ENCODE measurements around the gene HOXB13. TPM values are rescaled to one million over a fixed set of nuclear protein-coding genes. Genes with fewer than 3 reads are reported as not detected.
A peak's percentile ranks its signal among the peaks of the same experiment; 100 is the strongest.
"Not testable (repeated sequence)": the region's sequence is repeated elsewhere in the genome, so short reads cannot be mapped to it uniquely, and the experiment has no call there.

HOXB13 gene
- total RNA-seq, 2 experiments from 2014 or later, result not detected

GRCh38 chr17:48718761-48719641 is 9.5 kb downstream of the HOXB13 start:
- POLR2A ChIA-PET, result no interaction called here
- H3K4me1 Mint-ChIP-seq, result peaks cover 27% of the 10 kb centered on the region
- peaks cover 2% of the 10 kb centered on the region for H3K36me3 Mint-ChIP-seq
- ATAC-seq (ENCODE audit: low read depth) (peak; percentile 26), DNase-seq (peak; percentile 46)
- peak overlapping the region; percentile 60 for H3K27ac Mint-ChIP-seq
- H3K4me3 Mint-ChIP-seq, result peak overlapping the region; percentile 51
- H3K27me3 Mint-ChIP-seq, result peaks cover 92% of the 10 kb centered on the region
- no peaks in the 10 kb centered on the region for H3K9me3 Mint-ChIP-seq

GRCh38 chr17:48718227-48718760 is 10.3 kb downstream of the HOXB13 start:
- Mint-ChIP-seq H3K9me3 (no peaks in the 10 kb centered on the region), H3K27me3 (peaks cover 90% of the 10 kb centered on the region), H3K4me1 (peaks cover 23% of the 10 kb centered on the region), H3K36me3 (peaks cover 2% of the 10 kb centered on the region), H3K4me3 (no peak overlapping the region), H3K27ac (no peak overlapping the region)
- DNase-seq, result no peak
- POLR2A ChIA-PET, result interaction anchor here (1.6 kb wide), 1 partner anchor 30 kb away, joined by 3 read pairs; no protein-coding TSS in a partner anchor
- no peak for ATAC-seq (ENCODE audit: low read depth)

GRCh38 chr17:48717367-48718226 is 11.0 kb downstream of the HOXB13 start:
- Mint-ChIP-seq H3K27ac (peak overlapping the region; percentile 21), H3K27me3 (peaks cover 83% of the 10 kb centered on the region)
- POLR2A ChIA-PET, result interaction anchor here (1.4 to 1.6 kb wide), 2 partner anchors 31 to 34 kb away, joined by 3 read pairs; no protein-coding TSS in a partner anchor

GRCh38 chr17:48716549-48716948 is 12.0 kb downstream of the HOXB13 start:
- H3K4me3 Mint-ChIP-seq; ATAC-seq (ENCODE audit: low read depth); H3K9me3 Mint-ChIP-seq; DNase-seq; H3K27ac Mint-ChIP-seq; H3K36me3 Mint-ChIP-seq: not testable (repeated sequence)
- H3K4me1 Mint-ChIP-seq, result peaks cover 17% of the 10 kb centered on the region
- peaks cover 75% of the 10 kb centered on the region for H3K27me3 Mint-ChIP-seq
- POLR2A ChIA-PET, result interaction anchor here (1.4 kb wide), 1 partner anchor 35 kb away, joined by 3 read pairs; no protein-coding TSS in a partner anchor

More at GRCh38 chr17:48717367-48718226, 11.0 kb downstream of the HOXB13 start:
- no peak for DNase-seq
- Mint-ChIP-seq H3K9me3 (no peaks in the 10 kb centered on the region), H3K4me3 (peak overlapping the region; percentile 51), H3K4me1 (peaks cover 19% of the 10 kb centered on the region), H3K36me3 (peaks cover 2% of the 10 kb centered on the region)
- no peak for ATAC-seq (ENCODE audit: low read depth)

GRCh38 chr17:48715496-48716399 is 12.8 kb downstream of the HOXB13 start:
- H3K27ac Mint-ChIP-seq, result no peak overlapping the region
- POLR2A ChIA-PET, result interaction anchor here (1.4 kb wide), 1 partner anchor 35 kb away, joined by 3 read pairs; no protein-coding TSS in a partner anchor
- no peak for DNase-seq

GRCh38 chr17:48711128-48711527 is 17.4 kb downstream of the HOXB13 start:
- no peaks in the 10 kb centered on the region for H3K4me1 Mint-ChIP-seq
- POLR2A ChIA-PET, result no interaction called here
- no peak for ATAC-seq (ENCODE audit: low read depth)
- H3K9me3 Mint-ChIP-seq, result no peaks in the 10 kb centered on the region
- no peak for DNase-seq
- peaks cover 62% of the 10 kb centered on the region for H3K27me3 Mint-ChIP-seq
- no peak overlapping the region for H3K27ac Mint-ChIP-seq
- no peaks in the 10 kb centered on the region for H3K36me3 Mint-ChIP-seq
- no peak overlapping the region for H3K4me3 Mint-ChIP-seq

More at GRCh38 chr17:48715496-48716399, 12.8 kb downstream of the HOXB13 start:
- Mint-ChIP-seq H3K9me3 (no peaks in the 10 kb centered on the region), H3K36me3 (peaks cover 2% of the 10 kb centered on the region), H3K4me3 (no peak overlapping the region), H3K4me1 (peaks cover 15% of the 10 kb centered on the region), H3K27me3 (peaks cover 73% of the 10 kb centered on the region)
- ATAC-seq (ENCODE audit: low read depth), result no peak

GRCh38 chr17:48704361-48705248 is 23.9 kb downstream of the HOXB13 start:
- ATAC-seq (ENCODE audit: low read depth) (no peak), DNase-seq (no peak)
- H3K9me3 Mint-ChIP-seq, result no peaks in the 10 kb centered on the region
- POLR2A ChIA-PET, result no interaction called here
- H3K36me3 Mint-ChIP-seq, result no peaks in the 10 kb centered on the region
- H3K4me3 Mint-ChIP-seq, result no peak overlapping the region
- H3K4me1 Mint-ChIP-seq, result no peaks in the 10 kb centered on the region
- H3K27me3 Mint-ChIP-seq, result peaks cover 80% of the 10 kb centered on the region
- no peak overlapping the region for H3K27ac Mint-ChIP-seq

- ATAC-seq (ENCODE audit: low read depth), result no peak
- DNase-seq, result no peak
- no peaks in the 10 kb centered on the region for H3K9me3 Mint-ChIP-seq
- no peak overlapping the region for H3K4me3 Mint-ChIP-seq
- no peak overlapping the region for H3K27ac Mint-ChIP-seq
- H3K4me1 Mint-ChIP-seq, result no peaks in the 10 kb centered on the region
- POLR2A ChIA-PET, result no interaction called here
- peaks cover 70% of the 10 kb centered on the region for H3K27me3 Mint-ChIP-seq
- no peaks in the 10 kb centered on the region for H3K36me3 Mint-ChIP-seq
Observed at GRCh38 chr17:48701864-48702532, 26.6 kb downstream of the HOXB13 start.

- Mint-ChIP-seq H3K9me3 (no peaks in the 10 kb centered on the region), H3K36me3 (no peaks in the 10 kb centered on the region), H3K4me3 (no peak overlapping the region), H3K27ac (no peak overlapping the region), H3K4me1 (no peaks in the 10 kb centered on the region), H3K27me3 (peaks cover 55% of the 10 kb centered on the region)
- POLR2A ChIA-PET, result no interaction called here
- ATAC-seq (ENCODE audit: low read depth), result no peak
- no peak for DNase-seq
Observed at GRCh38 chr17:48693178-48693577, 35.4 kb downstream of the HOXB13 start.

GRCh38 chr17:48692049-48692448 is 36.5 kb downstream of the HOXB13 start:
- Mint-ChIP-seq H3K27ac (no peak overlapping the region), H3K4me1 (no peaks in the 10 kb centered on the region), H3K36me3 (no peaks in the 10 kb centered on the region), H3K27me3 (peaks cover 49% of the 10 kb centered on the region), H3K4me3 (no peak overlapping the region), H3K9me3 (no peaks in the 10 kb centered on the region)
- ATAC-seq (ENCODE audit: low read depth) (no peak), DNase-seq (no peak)
- POLR2A ChIA-PET, result no interaction called here

GRCh38 chr17:48690655-48691054 is 37.9 kb downstream of the HOXB13 start:
- H3K36me3 Mint-ChIP-seq, result no peaks in the 10 kb centered on the region
- H3K27ac Mint-ChIP-seq, result no peak overlapping the region
- POLR2A ChIA-PET, result no interaction called here
- H3K9me3 Mint-ChIP-seq, result no peaks in the 10 kb centered on the region
- no peaks in the 10 kb centered on the region for H3K4me1 Mint-ChIP-seq
- H3K4me3 Mint-ChIP-seq, result no peak overlapping the region
- DNase-seq, result no peak
- H3K27me3 Mint-ChIP-seq, result peaks cover 38% of the 10 kb centered on the region
- no peak for ATAC-seq (ENCODE audit: low read depth)
